SKM-1 (cell line): Measurements from ENCODE around the gene NEMP1.
A peak's percentile ranks its signal among the peaks of the same experiment; 100 is the strongest.
"Not testable (repeated sequence)": the region's sequence is repeated elsewhere in the genome, so short reads cannot be mapped to it uniquely, and the experiment has no call there.

Experiments used
- DNase-seq: peaks from one replicate; lab custom pipeline; 2025; ENCODE audit not compliant: unreplicated experiment; lab: John Stamatoyannopoulos, UW

The NEMP1 gene

GRCh38 chr12:57091638-57092528 lies 13.3 kb upstream of the NEMP1 start:
- DNase-seq = no peak

- no peak for DNase-seq
Observed at GRCh38 chr12:57090924-57091637, 12.5 kb upstream of the NEMP1 start.

- DNase-seq = no peak
Observed at GRCh38 chr12:57090490-57090889, 11.9 kb upstream of the NEMP1 start.

GRCh38 chr12:57089271-57090245 lies 11.0 kb upstream of the NEMP1 start:
- DNase-seq = no peak

GRCh38 chr12:57088354-57089270 lies 10.0 kb upstream of the NEMP1 start, which contains the start of gene NAB2:
TSS of gene NAB2 (plus strand) at chr12:57089114. CDS start at chr12:57089272, 158 bp downstream.
- DNase-seq = peak; percentile 73

GRCh38 chr12:57087691-57088353 lies 9.2 kb upstream of the NEMP1 start:
- no peak for DNase-seq

- no peak for DNase-seq
Observed at GRCh38 chr12:57087010-57087690, 8.6 kb upstream of the NEMP1 start.

- DNase-seq = no peak
Observed at GRCh38 chr12:57086493-57087009, 8.0 kb upstream of the NEMP1 start.

- DNase-seq = no peak
Observed at GRCh38 chr12:57085999-57086492, 7.5 kb upstream of the NEMP1 start.

- DNase-seq = no peak
Observed at GRCh38 chr12:57080855-57081254, 2.3 kb upstream of the NEMP1 start.

GRCh38 chr12:57079821-57080220 lies 1.2 kb upstream of the NEMP1 start:
- DNase-seq = no peak

GRCh38 chr12:57073566-57074450 lies 4.8 kb downstream of the NEMP1 start:
- not testable (repeated sequence) for DNase-seq

GRCh38 chr12:57072661-57073060 lies 5.9 kb downstream of the NEMP1 start:
- no peak for DNase-seq

GRCh38 chr12:57069523-57069922 lies 9.1 kb downstream of the NEMP1 start:
- DNase-seq = peak; percentile 72

- DNase-seq = no peak
Observed at GRCh38 chr12:57066245-57066644, 12.3 kb downstream of the NEMP1 start.

- no peak for DNase-seq
Observed at GRCh38 chr12:57063991-57064685, 14.5 kb downstream of the NEMP1 start.

GRCh38 chr12:57058454-57058853 lies 20.1 kb downstream of the NEMP1 start:
- DNase-seq = no peak
